DMS 273 treated with DMSO at 0.1 percent for 48 hours (cell line): ENCODE measurements around the gene PTGIS.
A peak's percentile ranks its signal among the peaks of the same experiment; 100 is the strongest.

Experiments
- DNase-seq: peaks from one replicate; lab custom pipeline; 2025; lab: John Stamatoyannopoulos, UW

The PTGIS gene

GRCh38 chr20:49529470-49529869 is 38.5 kb downstream of the PTGIS start:
- no peak for DNase-seq

GRCh38 chr20:49526568-49526967 is 41.4 kb downstream of the PTGIS start:
- no peak for DNase-seq

GRCh38 chr20:49526056-49526455 is 41.9 kb downstream of the PTGIS start:
- DNase-seq: no peak

GRCh38 chr20:49523767-49524360 is 44.1 kb downstream of the PTGIS start:
- DNase-seq: no peak

GRCh38 chr20:49521356-49521755 is 46.6 kb downstream of the PTGIS start:
- no peak for DNase-seq

- DNase-seq: no peak
Observed at GRCh38 chr20:49519777-49520359, 48.1 kb downstream of the PTGIS start.

GRCh38 chr20:49519212-49519712 is 48.7 kb downstream of the PTGIS start:
- no peak for DNase-seq

GRCh38 chr20:49518576-49518975 is 49.4 kb downstream of the PTGIS start:
- DNase-seq: no peak

GRCh38 chr20:49517805-49518100 is 50.2 kb downstream of the PTGIS start:
- DNase-seq: no peak

- no peak for DNase-seq
Observed at GRCh38 chr20:49516916-49517804, 50.8 kb downstream of the PTGIS start.

GRCh38 chr20:49515586-49515985 is 52.4 kb downstream of the PTGIS start:
- no peak for DNase-seq

GRCh38 chr20:49513517-49513916 is 54.4 kb downstream of the PTGIS start:
- DNase-seq: no peak

- DNase-seq: no peak
Observed at GRCh38 chr20:49513009-49513408, 54.9 kb downstream of the PTGIS start.

- DNase-seq: no peak
Observed at GRCh38 chr20:49511788-49512525, 56.0 kb downstream of the PTGIS start.

- DNase-seq: no peak
Observed at GRCh38 chr20:49510562-49511122, 57.3 kb downstream of the PTGIS start.

- peak; percentile 65 for DNase-seq
Observed at GRCh38 chr20:49508435-49509199, 59.3 kb downstream of the PTGIS start.

GRCh38 chr20:49507741-49508434 is 60.0 kb downstream of the PTGIS start:
- peak; percentile 14 for DNase-seq

GRCh38 chr20:49505518-49505917 is 62.4 kb downstream of the PTGIS start:
- peak; percentile 56 for DNase-seq

GRCh38 chr20:49503176-49503575 is 64.8 kb downstream of the PTGIS start:
- DNase-seq: no peak

GRCh38 chr20:49501917-49502316 is 66.0 kb downstream of the PTGIS start:
- DNase-seq: no peak

GRCh38 chr20:49497398-49497669 is 70.6 kb downstream of the PTGIS start:
- no peak for DNase-seq
